Ramos (cell line): Measurements from ENCODE around the gene PDZD2.
"Not testable (repeated sequence)": the region's sequence is repeated elsewhere in the genome, so short reads cannot be mapped to it uniquely, and the experiment has no call there.

Experiments used
- in situ Hi-C: fragments of 300-500 bp; cut with MboI; formaldehyde crosslinking; loops from one replicate; pipeline ENCODE4 v1.14.3; 2022; ENCODE audit warnings: low sequenced_read_pairs; ENCODE audit not compliant: unreplicated experiment

Gene PDZD2

GRCh38 chr5:32018476-32019436 lies 379.8 kb downstream of the PDZD2 start:
- in situ Hi-C loops, result no loop called here

- in situ Hi-C loops, result no loop called here
Measured at GRCh38 chr5:32020271-32020670, 381.3 kb downstream of the PDZD2 start.

GRCh38 chr5:32020946-32021345 lies 382.0 kb downstream of the PDZD2 start:
- in situ Hi-C loops, result no loop called here

GRCh38 chr5:32021771-32022170 lies 382.8 kb downstream of the PDZD2 start:
- in situ Hi-C loops, result no loop called here

- in situ Hi-C loops, result no loop called here
Measured at GRCh38 chr5:32022638-32023037, 383.7 kb downstream of the PDZD2 start.

- in situ Hi-C loops, result no loop called here
Measured at GRCh38 chr5:32023816-32024215, 384.9 kb downstream of the PDZD2 start.

GRCh38 chr5:32024751-32025150 lies 385.8 kb downstream of the PDZD2 start:
- in situ Hi-C loops, result no loop called here

- in situ Hi-C loops, result no loop called here
Measured at GRCh38 chr5:32027093-32027716, 388.3 kb downstream of the PDZD2 start.

GRCh38 chr5:32027717-32028458 lies 389.0 kb downstream of the PDZD2 start:
- in situ Hi-C loops, result no loop called here

GRCh38 chr5:32029261-32029660 lies 390.3 kb downstream of the PDZD2 start:
- in situ Hi-C loops, result no loop called here

GRCh38 chr5:32029781-32030180 lies 390.9 kb downstream of the PDZD2 start:
- in situ Hi-C loops, result no loop called here

GRCh38 chr5:32030222-32030621 lies 391.3 kb downstream of the PDZD2 start:
- in situ Hi-C loops, result no loop called here

GRCh38 chr5:32030686-32031085 lies 391.8 kb downstream of the PDZD2 start:
- in situ Hi-C loops, result no loop called here

GRCh38 chr5:32031089-32031488 lies 392.2 kb downstream of the PDZD2 start:
- in situ Hi-C loops, result no loop called here

GRCh38 chr5:32038523-32038922 lies 399.6 kb downstream of the PDZD2 start:
- in situ Hi-C loops, result no loop called here

GRCh38 chr5:32039133-32039532 lies 400.2 kb downstream of the PDZD2 start:
- in situ Hi-C loops, result not testable (repeated sequence)

GRCh38 chr5:32039601-32040000 lies 400.7 kb downstream of the PDZD2 start:
- in situ Hi-C loops, result not testable (repeated sequence)

- in situ Hi-C loops, result not testable (repeated sequence)
Measured at GRCh38 chr5:32040181-32040695, 401.3 kb downstream of the PDZD2 start.

- in situ Hi-C loops, result no loop called here
Measured at GRCh38 chr5:32042551-32042961, 403.6 kb downstream of the PDZD2 start.

GRCh38 chr5:32043105-32043504 lies 404.2 kb downstream of the PDZD2 start:
- in situ Hi-C loops, result no loop called here

GRCh38 chr5:32044434-32044833 lies 405.5 kb downstream of the PDZD2 start:
- in situ Hi-C loops, result no loop called here
